WTC11 (cell line): ENCODE measurements around the gene FAM193A. TPM values are rescaled to one million over a fixed set of nuclear protein-coding genes. Genes with fewer than 3 reads are reported as not detected.

ENCODE experiments used
- ATAC-seq: fragments of 200-7000 bp; cut with Tn5 transposase; 2 replicates; pipeline ENCODE4 v1.10.0; 2021; ENCODE audit warnings: mild to moderate bottlenecking, moderate library complexity
- CTCF ChIA-PET: fragments of 300-600 bp; sonication (Branson Sonifier 250); formaldehyde crosslinking; loops from one replicate; lab custom pipeline; 2021; ENCODE audit warnings: antibody characterized with exemption; lab: Charles Lee
- POLR2A ChIA-PET: fragments of 350-600 bp; sonication (Branson Sonifier 250); formaldehyde crosslinking; loops from one replicate; lab custom pipeline; 2021; ENCODE audit warnings: antibody characterized with exemption; lab: Charles Lee
- DNase-seq: peaks from one replicate; pipeline ENCODE4 v3.0.0; 2021; ENCODE audit warnings: low spot score
- H3K27ac Mint-ChIP-seq: 2 replicates; pipeline ENCODE4 v1.8.0; 2021; ENCODE audit warnings: mixed read lengths
- H3K27me3 Mint-ChIP-seq: 2 replicates; pipeline ENCODE4 v1.8.0; 2021; ENCODE audit warnings: low read depth, mild to moderate bottlenecking, moderate library complexity, mixed read lengths
- H3K36me3 Mint-ChIP-seq: 2 replicates; pipeline ENCODE4 v1.8.0; 2021; ENCODE audit warnings: mixed read lengths
- H3K4me1 Mint-ChIP-seq: 2 replicates; pipeline ENCODE4 v1.8.0; 2022; ENCODE audit warnings: mixed read lengths
- H3K4me3 Mint-ChIP-seq: 2 replicates; pipeline ENCODE4 v1.8.0; 2021; ENCODE audit warnings: mild to moderate bottlenecking, moderate library complexity, mixed read lengths
- H3K9me3 Mint-ChIP-seq: 2 replicates; pipeline ENCODE4 v1.8.0; 2021; ENCODE audit warnings: mixed read lengths
- CREM ChIP-seq: sonication (generic); formaldehyde crosslinking; IDR thresholded peaks from 2 replicates; pipeline ENCODE4 v1.8.1; 2022; ENCODE audit warnings: mild to moderate bottlenecking, missing genetic modification reagents, moderate library complexity
- ESRRA ChIP-seq: sonication (generic); formaldehyde crosslinking; IDR thresholded peaks from 2 replicates; pipeline ENCODE4 v1.8.1; 2022; ENCODE audit warnings: mild to moderate bottlenecking, missing genetic modification reagents, borderline replicate concordance
- ZNF396 ChIP-seq: fragments of 250-450 bp; sonication (Bioruptor Pico); IDR thresholded peaks from 2 replicates; pipeline ENCODE4 v1.8.0; 2021; ENCODE audit warnings: mild to moderate bottlenecking, moderate library complexity, borderline replicate concordance
- total RNA-seq: library from RNA; stranded (reverse); gene quantifications from 3 replicates; pipeline ENCODE4 v1.2.3, GENCODE V29; 2021
- TF ChIP-seq, protein P1 (sequence below): sonication (generic); formaldehyde crosslinking; IDR thresholded peaks from 2 replicates; pipeline ENCODE4 v1.8.1; 2023; ENCODE audit warnings: mild to moderate bottlenecking, missing genetic modification reagents, borderline replicate concordance
- TF ChIP-seq, protein P2 (sequence below): fragments of 250-450 bp; sonication (Bioruptor Pico); conservative IDR thresholded peaks from 2 replicates; pipeline ENCODE4 v1.9.0; 2021; ENCODE audit warnings: mild to moderate bottlenecking
- TF ChIP-seq, protein P3 (sequence below): sonication (generic); formaldehyde crosslinking; IDR thresholded peaks from 2 replicates; pipeline ENCODE4 v1.8.0; 2022; ENCODE audit warnings: mild to moderate bottlenecking, missing genetic modification reagents
- TF ChIP-seq, protein P4 (sequence below): sonication (generic); formaldehyde crosslinking; IDR thresholded peaks from 2 replicates; pipeline ENCODE4 v1.8.1; 2023; ENCODE audit warnings: mild to moderate bottlenecking, missing genetic modification reagents, moderate library complexity
- TF ChIP-seq, protein P5 (sequence below): sonication (generic); formaldehyde crosslinking; IDR thresholded peaks from 2 replicates; pipeline ENCODE4 v1.8.0; 2023; ENCODE audit warnings: mild to moderate bottlenecking, missing genetic modification reagents
- TF ChIP-seq, protein P6 (sequence below): sonication (generic); formaldehyde crosslinking; IDR thresholded peaks from 2 replicates; pipeline ENCODE4 v1.8.1; 2022; ENCODE audit warnings: mild to moderate bottlenecking, missing genetic modification reagents, moderate library complexity, borderline replicate concordance
- TF ChIP-seq, protein P7 (sequence below): sonication (generic); formaldehyde crosslinking; IDR thresholded peaks from 2 replicates; pipeline ENCODE4 v1.8.0; 2022; ENCODE audit warnings: missing genetic modification reagents
- TF ChIP-seq, protein P8 (sequence below): fragments of 250-450 bp; sonication (Bioruptor Pico); IDR thresholded peaks from 2 replicates; pipeline ENCODE4 v1.9.0; 2021; ENCODE audit warnings: mild to moderate bottlenecking
- TF ChIP-seq, protein P9 (sequence below): sonication (generic); formaldehyde crosslinking; IDR thresholded peaks from 2 replicates; pipeline ENCODE4 v1.8.1; 2022; ENCODE audit warnings: low read depth, mild to moderate bottlenecking, moderate library complexity, missing genetic modification reagents, borderline replicate concordance

Gene FAM193A
- total RNA-seq, 1 experiment from 2014 or later: 28.1 TPM

DNA sequence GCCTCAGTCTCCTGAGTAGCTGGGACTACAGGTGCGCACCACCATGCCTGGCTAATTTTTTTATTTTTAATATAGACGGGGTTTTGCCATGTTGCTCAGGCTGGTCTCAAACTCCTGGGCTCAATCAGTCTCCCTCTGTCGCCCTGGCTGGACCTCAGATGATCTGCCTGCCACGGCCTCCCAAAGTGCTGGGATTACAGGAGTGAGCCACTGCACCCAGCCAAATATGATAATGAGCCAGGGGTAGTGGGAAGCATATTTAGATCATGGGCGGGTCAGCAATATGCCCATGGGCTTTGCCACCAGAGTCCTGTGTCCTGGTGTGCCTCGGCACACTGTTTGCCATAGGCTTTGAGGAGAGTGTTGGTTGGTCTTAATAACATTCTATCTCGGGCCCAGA lies 71.8 kb downstream of the FAM193A start:
- ChIA-PET CTCF (no interaction called here), POLR2A (no interaction called here)
- Mint-ChIP-seq H3K27me3 (no peaks in the 10 kb centered on the region), H3K36me3 (no peaks in the 10 kb centered on the region), H3K9me3 (no peaks in the 10 kb centered on the region), H3K27ac (no peak overlapping the region), H3K4me3 (no peak overlapping the region), H3K4me1 (peaks cover 21% of the 10 kb centered on the region)
- ATAC-seq (no peak), DNase-seq (no peak)
- TF ChIP-seq, protein P1, sequence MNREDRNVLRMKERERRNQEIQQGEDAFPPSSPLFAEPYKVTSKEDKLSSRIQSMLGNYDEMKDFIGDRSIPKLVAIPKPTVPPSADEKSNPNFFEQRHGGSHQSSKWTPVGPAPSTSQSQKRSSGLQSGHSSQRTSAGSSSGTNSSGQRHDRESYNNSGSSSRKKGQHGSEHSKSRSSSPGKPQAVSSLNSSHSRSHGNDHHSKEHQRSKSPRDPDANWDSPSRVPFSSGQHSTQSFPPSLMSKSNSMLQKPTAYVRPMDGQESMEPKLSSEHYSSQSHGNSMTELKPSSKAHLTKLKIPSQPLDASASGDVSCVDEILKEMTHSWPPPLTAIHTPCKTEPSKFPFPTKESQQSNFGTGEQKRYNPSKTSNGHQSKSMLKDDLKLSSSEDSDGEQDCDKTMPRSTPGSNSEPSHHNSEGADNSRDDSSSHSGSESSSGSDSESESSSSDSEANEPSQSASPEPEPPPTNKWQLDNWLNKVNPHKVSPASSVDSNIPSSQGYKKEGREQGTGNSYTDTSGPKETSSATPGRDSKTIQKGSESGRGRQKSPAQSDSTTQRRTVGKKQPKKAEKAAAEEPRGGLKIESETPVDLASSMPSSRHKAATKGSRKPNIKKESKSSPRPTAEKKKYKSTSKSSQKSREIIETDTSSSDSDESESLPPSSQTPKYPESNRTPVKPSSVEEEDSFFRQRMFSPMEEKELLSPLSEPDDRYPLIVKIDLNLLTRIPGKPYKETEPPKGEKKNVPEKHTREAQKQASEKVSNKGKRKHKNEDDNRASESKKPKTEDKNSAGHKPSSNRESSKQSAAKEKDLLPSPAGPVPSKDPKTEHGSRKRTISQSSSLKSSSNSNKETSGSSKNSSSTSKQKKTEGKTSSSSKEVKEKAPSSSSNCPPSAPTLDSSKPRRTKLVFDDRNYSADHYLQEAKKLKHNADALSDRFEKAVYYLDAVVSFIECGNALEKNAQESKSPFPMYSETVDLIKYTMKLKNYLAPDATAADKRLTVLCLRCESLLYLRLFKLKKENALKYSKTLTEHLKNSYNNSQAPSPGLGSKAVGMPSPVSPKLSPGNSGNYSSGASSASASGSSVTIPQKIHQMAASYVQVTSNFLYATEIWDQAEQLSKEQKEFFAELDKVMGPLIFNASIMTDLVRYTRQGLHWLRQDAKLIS (CRISPR knock-in tag): no peak
- TF ChIP-seq CREM (CRISPR knock-in tag) (no peak), ZNF396 (CRISPR knock-in tag) (no peak)
- TF ChIP-seq, protein P2, sequence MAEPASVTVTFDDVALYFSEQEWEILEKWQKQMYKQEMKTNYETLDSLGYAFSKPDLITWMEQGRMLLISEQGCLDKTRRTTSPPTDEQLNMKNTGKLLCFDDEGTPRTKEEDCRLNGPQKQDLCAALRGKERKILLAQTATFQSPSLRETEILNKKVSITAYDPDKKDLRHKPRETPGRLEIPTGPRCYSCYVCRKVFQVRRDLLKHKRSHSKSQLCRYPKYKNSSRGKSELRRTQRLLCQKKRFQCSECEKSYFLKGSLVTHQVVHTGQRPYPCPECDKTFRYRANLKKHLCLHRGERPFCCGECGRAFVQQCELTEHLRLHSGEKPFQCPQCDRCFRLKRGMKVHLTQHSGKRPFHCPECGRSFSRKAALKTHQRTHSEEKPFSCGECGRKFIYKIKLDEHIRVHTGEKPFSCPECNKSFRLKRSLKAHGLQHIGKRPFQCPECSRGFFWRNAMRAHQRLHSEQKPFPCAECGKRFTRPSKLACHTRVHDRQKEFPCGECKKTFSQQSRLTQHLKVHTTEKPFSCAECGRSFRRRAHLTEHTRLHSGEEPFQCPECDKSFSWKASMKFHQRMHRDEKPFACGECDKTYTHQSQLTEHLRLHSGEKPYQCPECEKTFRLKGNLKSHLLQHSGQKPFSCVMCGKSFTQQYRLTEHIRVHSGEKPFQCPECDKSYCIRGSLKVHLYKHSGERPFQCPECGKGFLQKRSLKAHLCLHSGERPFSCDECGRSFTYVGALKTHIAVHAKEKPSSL (CRISPR knock-in tag): no peak
- TF ChIP-seq, protein P3, sequence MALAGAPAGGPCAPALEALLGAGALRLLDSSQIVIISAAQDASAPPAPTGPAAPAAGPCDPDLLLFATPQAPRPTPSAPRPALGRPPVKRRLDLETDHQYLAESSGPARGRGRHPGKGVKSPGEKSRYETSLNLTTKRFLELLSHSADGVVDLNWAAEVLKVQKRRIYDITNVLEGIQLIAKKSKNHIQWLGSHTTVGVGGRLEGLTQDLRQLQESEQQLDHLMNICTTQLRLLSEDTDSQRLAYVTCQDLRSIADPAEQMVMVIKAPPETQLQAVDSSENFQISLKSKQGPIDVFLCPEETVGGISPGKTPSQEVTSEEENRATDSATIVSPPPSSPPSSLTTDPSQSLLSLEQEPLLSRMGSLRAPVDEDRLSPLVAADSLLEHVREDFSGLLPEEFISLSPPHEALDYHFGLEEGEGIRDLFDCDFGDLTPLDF (CRISPR knock-in tag): no peak
- TF ChIP-seq, protein P4, sequence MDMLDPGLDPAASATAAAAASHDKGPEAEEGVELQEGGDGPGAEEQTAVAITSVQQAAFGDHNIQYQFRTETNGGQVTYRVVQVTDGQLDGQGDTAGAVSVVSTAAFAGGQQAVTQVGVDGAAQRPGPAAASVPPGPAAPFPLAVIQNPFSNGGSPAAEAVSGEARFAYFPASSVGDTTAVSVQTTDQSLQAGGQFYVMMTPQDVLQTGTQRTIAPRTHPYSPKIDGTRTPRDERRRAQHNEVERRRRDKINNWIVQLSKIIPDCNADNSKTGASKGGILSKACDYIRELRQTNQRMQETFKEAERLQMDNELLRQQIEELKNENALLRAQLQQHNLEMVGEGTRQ (CRISPR knock-in tag): no peak
- TF ChIP-seq, protein P5, sequence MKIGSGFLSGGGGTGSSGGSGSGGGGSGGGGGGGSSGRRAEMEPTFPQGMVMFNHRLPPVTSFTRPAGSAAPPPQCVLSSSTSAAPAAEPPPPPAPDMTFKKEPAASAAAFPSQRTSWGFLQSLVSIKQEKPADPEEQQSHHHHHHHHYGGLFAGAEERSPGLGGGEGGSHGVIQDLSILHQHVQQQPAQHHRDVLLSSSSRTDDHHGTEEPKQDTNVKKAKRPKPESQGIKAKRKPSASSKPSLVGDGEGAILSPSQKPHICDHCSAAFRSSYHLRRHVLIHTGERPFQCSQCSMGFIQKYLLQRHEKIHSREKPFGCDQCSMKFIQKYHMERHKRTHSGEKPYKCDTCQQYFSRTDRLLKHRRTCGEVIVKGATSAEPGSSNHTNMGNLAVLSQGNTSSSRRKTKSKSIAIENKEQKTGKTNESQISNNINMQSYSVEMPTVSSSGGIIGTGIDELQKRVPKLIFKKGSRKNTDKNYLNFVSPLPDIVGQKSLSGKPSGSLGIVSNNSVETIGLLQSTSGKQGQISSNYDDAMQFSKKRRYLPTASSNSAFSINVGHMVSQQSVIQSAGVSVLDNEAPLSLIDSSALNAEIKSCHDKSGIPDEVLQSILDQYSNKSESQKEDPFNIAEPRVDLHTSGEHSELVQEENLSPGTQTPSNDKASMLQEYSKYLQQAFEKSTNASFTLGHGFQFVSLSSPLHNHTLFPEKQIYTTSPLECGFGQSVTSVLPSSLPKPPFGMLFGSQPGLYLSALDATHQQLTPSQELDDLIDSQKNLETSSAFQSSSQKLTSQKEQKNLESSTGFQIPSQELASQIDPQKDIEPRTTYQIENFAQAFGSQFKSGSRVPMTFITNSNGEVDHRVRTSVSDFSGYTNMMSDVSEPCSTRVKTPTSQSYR (CRISPR knock-in tag): no peak

DNA sequence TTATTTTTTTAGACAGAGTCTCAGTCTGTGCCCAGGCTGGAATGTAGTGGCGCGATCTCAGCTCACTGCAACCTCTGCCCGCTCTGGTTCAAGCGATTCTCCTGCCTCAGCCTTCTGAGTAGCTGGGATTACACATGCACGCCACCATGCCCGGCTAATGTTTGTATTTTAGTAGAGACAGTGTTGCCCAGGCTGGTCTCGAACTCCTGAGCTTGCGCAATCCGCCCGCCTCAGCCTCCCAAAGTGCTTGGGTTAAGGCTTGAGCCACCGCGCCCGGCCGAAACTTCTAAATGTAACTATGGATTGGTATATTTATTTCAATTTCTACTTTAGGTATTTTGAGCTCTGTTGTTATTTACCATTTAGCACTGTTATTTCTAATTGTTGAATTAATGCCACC lies 79.4 kb downstream of the FAM193A start:
- ChIA-PET POLR2A (no interaction called here), CTCF (no interaction called here)
- DNase-seq: no peak
- Mint-ChIP-seq H3K27ac (peak overlapping the region; percentile 52; the same call in 1 of the 2 replicates), H3K4me3 (no peak overlapping the region), H3K36me3 (peaks cover 7% of the 10 kb centered on the region; the same call in 1 of the 2 replicates), H3K9me3 (no peaks in the 10 kb centered on the region), H3K27me3 (no peaks in the 10 kb centered on the region), H3K4me1 (peaks cover 27% of the 10 kb centered on the region)
- ATAC-seq: no peak
- TF ChIP-seq, protein P6, sequence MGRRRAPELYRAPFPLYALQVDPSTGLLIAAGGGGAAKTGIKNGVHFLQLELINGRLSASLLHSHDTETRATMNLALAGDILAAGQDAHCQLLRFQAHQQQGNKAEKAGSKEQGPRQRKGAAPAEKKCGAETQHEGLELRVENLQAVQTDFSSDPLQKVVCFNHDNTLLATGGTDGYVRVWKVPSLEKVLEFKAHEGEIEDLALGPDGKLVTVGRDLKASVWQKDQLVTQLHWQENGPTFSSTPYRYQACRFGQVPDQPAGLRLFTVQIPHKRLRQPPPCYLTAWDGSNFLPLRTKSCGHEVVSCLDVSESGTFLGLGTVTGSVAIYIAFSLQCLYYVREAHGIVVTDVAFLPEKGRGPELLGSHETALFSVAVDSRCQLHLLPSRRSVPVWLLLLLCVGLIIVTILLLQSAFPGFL (CRISPR knock-in tag): no peak
- TF ChIP-seq, protein P7, sequence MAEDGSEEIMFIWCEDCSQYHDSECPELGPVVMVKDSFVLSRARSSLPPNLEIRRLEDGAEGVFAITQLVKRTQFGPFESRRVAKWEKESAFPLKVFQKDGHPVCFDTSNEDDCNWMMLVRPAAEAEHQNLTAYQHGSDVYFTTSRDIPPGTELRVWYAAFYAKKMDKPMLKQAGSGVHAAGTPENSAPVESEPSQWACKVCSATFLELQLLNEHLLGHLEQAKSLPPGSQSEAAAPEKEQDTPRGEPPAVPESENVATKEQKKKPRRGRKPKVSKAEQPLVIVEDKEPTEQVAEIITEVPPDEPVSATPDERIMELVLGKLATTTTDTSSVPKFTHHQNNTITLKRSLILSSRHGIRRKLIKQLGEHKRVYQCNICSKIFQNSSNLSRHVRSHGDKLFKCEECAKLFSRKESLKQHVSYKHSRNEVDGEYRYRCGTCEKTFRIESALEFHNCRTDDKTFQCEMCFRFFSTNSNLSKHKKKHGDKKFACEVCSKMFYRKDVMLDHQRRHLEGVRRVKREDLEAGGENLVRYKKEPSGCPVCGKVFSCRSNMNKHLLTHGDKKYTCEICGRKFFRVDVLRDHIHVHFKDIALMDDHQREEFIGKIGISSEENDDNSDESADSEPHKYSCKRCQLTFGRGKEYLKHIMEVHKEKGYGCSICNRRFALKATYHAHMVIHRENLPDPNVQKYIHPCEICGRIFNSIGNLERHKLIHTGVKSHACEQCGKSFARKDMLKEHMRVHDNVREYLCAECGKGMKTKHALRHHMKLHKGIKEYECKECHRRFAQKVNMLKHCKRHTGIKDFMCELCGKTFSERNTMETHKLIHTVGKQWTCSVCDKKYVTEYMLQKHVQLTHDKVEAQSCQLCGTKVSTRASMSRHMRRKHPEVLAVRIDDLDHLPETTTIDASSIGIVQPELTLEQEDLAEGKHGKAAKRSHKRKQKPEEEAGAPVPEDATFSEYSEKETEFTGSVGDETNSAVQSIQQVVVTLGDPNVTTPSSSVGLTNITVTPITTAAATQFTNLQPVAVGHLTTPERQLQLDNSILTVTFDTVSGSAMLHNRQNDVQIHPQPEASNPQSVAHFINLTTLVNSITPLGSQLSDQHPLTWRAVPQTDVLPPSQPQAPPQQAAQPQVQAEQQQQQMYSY (CRISPR knock-in tag): no peak
- TF ChIP-seq, protein P8, sequence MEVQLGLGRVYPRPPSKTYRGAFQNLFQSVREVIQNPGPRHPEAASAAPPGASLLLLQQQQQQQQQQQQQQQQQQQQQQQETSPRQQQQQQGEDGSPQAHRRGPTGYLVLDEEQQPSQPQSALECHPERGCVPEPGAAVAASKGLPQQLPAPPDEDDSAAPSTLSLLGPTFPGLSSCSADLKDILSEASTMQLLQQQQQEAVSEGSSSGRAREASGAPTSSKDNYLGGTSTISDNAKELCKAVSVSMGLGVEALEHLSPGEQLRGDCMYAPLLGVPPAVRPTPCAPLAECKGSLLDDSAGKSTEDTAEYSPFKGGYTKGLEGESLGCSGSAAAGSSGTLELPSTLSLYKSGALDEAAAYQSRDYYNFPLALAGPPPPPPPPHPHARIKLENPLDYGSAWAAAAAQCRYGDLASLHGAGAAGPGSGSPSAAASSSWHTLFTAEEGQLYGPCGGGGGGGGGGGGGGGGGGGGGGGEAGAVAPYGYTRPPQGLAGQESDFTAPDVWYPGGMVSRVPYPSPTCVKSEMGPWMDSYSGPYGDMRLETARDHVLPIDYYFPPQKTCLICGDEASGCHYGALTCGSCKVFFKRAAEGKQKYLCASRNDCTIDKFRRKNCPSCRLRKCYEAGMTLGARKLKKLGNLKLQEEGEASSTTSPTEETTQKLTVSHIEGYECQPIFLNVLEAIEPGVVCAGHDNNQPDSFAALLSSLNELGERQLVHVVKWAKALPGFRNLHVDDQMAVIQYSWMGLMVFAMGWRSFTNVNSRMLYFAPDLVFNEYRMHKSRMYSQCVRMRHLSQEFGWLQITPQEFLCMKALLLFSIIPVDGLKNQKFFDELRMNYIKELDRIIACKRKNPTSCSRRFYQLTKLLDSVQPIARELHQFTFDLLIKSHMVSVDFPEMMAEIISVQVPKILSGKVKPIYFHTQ (CRISPR knock-in tag): no peak
- TF ChIP-seq CREM (CRISPR knock-in tag) (no peak), ESRRA (CRISPR knock-in tag) (no peak)
- TF ChIP-seq, protein P9, sequence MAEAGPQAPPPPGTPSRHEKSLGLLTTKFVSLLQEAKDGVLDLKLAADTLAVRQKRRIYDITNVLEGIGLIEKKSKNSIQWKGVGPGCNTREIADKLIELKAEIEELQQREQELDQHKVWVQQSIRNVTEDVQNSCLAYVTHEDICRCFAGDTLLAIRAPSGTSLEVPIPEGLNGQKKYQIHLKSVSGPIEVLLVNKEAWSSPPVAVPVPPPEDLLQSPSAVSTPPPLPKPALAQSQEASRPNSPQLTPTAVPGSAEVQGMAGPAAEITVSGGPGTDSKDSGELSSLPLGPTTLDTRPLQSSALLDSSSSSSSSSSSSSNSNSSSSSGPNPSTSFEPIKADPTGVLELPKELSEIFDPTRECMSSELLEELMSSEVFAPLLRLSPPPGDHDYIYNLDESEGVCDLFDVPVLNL (CRISPR knock-in tag): no peak
